GM10266 (cell line): Measurements from ENCODE around the gene SYT2.

Experiments
- DNase-seq: peaks from one replicate; pipeline ENCODE4 v3.0.0; 2012; ENCODE audit errors: extremely low spot score
- CTCF ChIP-seq: IDR thresholded peaks from 2 replicates; pipeline ENCODE4 v1.5.1; 2012; ENCODE audit warnings: mild to moderate bottlenecking, low read depth; ENCODE audit not compliant: control insufficient read depth, insufficient read depth; ENCODE audit errors: missing control alignments

Gene SYT2

GRCh38 chr1:202692959-202693555 is 17.2 kb downstream of the SYT2 start:
- peak; percentile 81 for DNase-seq
- TF ChIP-seq CTCF = peak; percentile 25

GRCh38 chr1:202691816-202692215 is 18.4 kb downstream of the SYT2 start:
- no peak for TF ChIP-seq CTCF
- no peak for DNase-seq

- no peak for DNase-seq
- TF ChIP-seq CTCF = no peak
Measured at GRCh38 chr1:202689493-202690342, 20.5 kb downstream of the SYT2 start.

- no peak for TF ChIP-seq CTCF
- DNase-seq = no peak
Measured at GRCh38 chr1:202689082-202689481, 21.2 kb downstream of the SYT2 start.

GRCh38 chr1:202688401-202688800 is 21.9 kb downstream of the SYT2 start:
- no peak for DNase-seq
- no peak for TF ChIP-seq CTCF

- TF ChIP-seq CTCF = no peak
- DNase-seq = no peak
Measured at GRCh38 chr1:202687798-202688197, 22.5 kb downstream of the SYT2 start.

GRCh38 chr1:202687370-202687769 is 22.9 kb downstream of the SYT2 start:
- no peak for DNase-seq
- TF ChIP-seq CTCF = no peak
